Tibial nerve (tissue), 3 donors: Measurements from ENCODE around the gene BTLA.

ENCODE experiments used
- CTCF ChIP-seq, 5 experiments: fragments of 200-600 bp in 3 of 5; fragments of 450-650 bp in 2 of 5; sonication (generic) in 3 of 5; IDR thresholded peaks; one replicate each; pipeline ENCODE4 v1.5.1; 2016 to 2019; ENCODE audit warnings: antibody characterized with exemption in 5 of 5, mild to moderate bottlenecking in 3 of 5, moderate library complexity in 2 of 5
- POLR2A ChIP-seq, 2 donors: fragments of 450-650 bp; IDR thresholded peaks; one replicate each; pipeline ENCODE4 v1.6.1; 2017; ENCODE audit warnings: antibody characterized with exemption in 2 of 2, mild to moderate bottlenecking in 2 of 2, moderate library complexity in 2 of 2

- TF ChIP-seq POLR2A (IDR thresholded peaks at IDR 0.05) (no peak), CTCF (IDR thresholded peaks at IDR 0.05) (no peak)
Observed at GRCh38 chr3:112467539-112467938, 31.7 kb downstream of the BTLA start.
